H1 (cell line): ENCODE results near the gene TMEM150A. TPM values are rescaled to one million over a fixed set of nuclear protein-coding genes. Genes with fewer than 3 reads are reported as not detected.

ENCODE experiments used
- CTCF ChIA-PET: fragments of 300-600 bp; sonication (Branson Sonifier 250); formaldehyde crosslinking; loops from one replicate; lab custom pipeline; 2021; ENCODE audit not compliant: partially characterized antibody; lab: Charles Lee
- POLR2A ChIA-PET: fragments of 300-600 bp; sonication (Branson Sonifier 250); formaldehyde crosslinking; loops from one replicate; lab custom pipeline; 2021; ENCODE audit warnings: inconsistent platforms; ENCODE audit not compliant: partially characterized antibody; lab: Charles Lee
- DNase-seq, 2 experiments: peaks; one replicate each; pipeline versions ENCODE4 v3.0.0 to v3.0.0-alpha.2; 2010 to 2022; ENCODE audit warnings: low spot score in 2 of 2, low read depth in 1 of 2, mixed read lengths in 1 of 2
- FAIRE-seq: peaks from 2 replicates; lab custom pipeline; 2011; peaks lifted over from hg19 to GRCh38; lab: Jason Lieb, UNC
- H2AFZ ChIP-seq: 2 replicates; pipeline ENCODE4 v1.8.1; 2012; ENCODE audit warnings: low read length, inconsistent platforms
- H2AK5ac ChIP-seq: 2 replicates; pipeline ENCODE4 v1.6.1; 2013; ENCODE audit warnings: low read depth, low read length
- H2BK120ac ChIP-seq: replicated peaks from 2 replicates; pipeline ENCODE3; 2013; ENCODE audit warnings: low read depth, low read length, inconsistent platforms
- H2BK12ac ChIP-seq: 2 replicates; pipeline ENCODE4 v1.6.1; 2013; ENCODE audit warnings: low read depth, low read length
- H2BK15ac ChIP-seq: 2 replicates; pipeline ENCODE4 v1.6.1; 2013; ENCODE audit warnings: low read length
- H2BK20ac ChIP-seq: 2 replicates; pipeline ENCODE4 v1.6.1; 2013; ENCODE audit warnings: low read length
- H2BK5ac ChIP-seq: 2 replicates; pipeline ENCODE4 v1.6.1; 2013; ENCODE audit warnings: low read depth, low read length
- H3K14ac ChIP-seq: 2 replicates; pipeline ENCODE4 v1.6.1; 2013; ENCODE audit warnings: inconsistent platforms; ENCODE audit not compliant: insufficient read length
- H3K18ac ChIP-seq: 2 replicates; pipeline ENCODE4 v1.6.1; 2013; ENCODE audit warnings: low read length; ENCODE audit errors: extremely low read depth
- H3K23ac ChIP-seq: 2 replicates; pipeline ENCODE4 v1.6.1; 2013; ENCODE audit warnings: inconsistent platforms; ENCODE audit not compliant: insufficient read length
- H3K23me2 ChIP-seq: 2 replicates; pipeline ENCODE4 v1.6.1; 2013; ENCODE audit warnings: low read depth, low read length
- H3K27ac ChIP-seq: 2 replicates; pipeline ENCODE4 v1.6.1; 2011; ENCODE audit warnings: low read depth, low read length, inconsistent platforms
- H3K27me3 ChIP-seq, 4 experiments: replicated peaks in 1 of 4; 1 replicate in 1 of 4; 2 replicates in 3 of 4; pipeline versions ENCODE4 v1.6.1 to v1.8.1; 2011 to 2013; ENCODE audit warnings: low read length in 3 of 4, mild to moderate bottlenecking in 3 of 4, inconsistent platforms in 2 of 4, mixed read lengths in 2 of 4, moderate library complexity in 1 of 4; ENCODE audit not compliant: control insufficient read depth in 3 of 4, insufficient read depth in 3 of 4; ENCODE audit errors: extremely low read depth in 1 of 4
- H3K36me3 ChIP-seq, 4 experiments: 2 replicates each; pipeline versions ENCODE4 v1.6.1 to v1.8.1; 2011 to 2013; ENCODE audit warnings: mild to moderate bottlenecking in 4 of 4, low read length in 3 of 4, moderate library complexity in 2 of 4, control low read depth in 1 of 4, inconsistent platforms in 1 of 4; ENCODE audit not compliant: insufficient read depth in 4 of 4, control insufficient read depth in 2 of 4
- H3K4ac ChIP-seq: replicated peaks from 2 replicates; pipeline ENCODE3; 2013; ENCODE audit warnings: low read length, low read depth, mixed read lengths, inconsistent platforms; ENCODE audit not compliant: insufficient read length
- H3K4me1 ChIP-seq, 4 experiments: replicated peaks in 1 of 4; 1 replicate in 1 of 4; 2 replicates in 3 of 4; pipeline versions ENCODE4 v1.6.1 to v1.8.1; 2011 to 2013; ENCODE audit warnings: low read length in 3 of 4, inconsistent platforms in 2 of 4, mixed read lengths in 1 of 4; ENCODE audit not compliant: insufficient read depth in 4 of 4, control insufficient read depth in 3 of 4
- H3K4me2 ChIP-seq, 2 experiments: 2 replicates each; pipeline versions ENCODE4 v1.6.1 to v1.8.1; 2011 to 2013; ENCODE audit warnings: low read depth in 2 of 2, low read length in 2 of 2, control low read depth in 1 of 2, inconsistent platforms in 1 of 2, mild to moderate bottlenecking in 1 of 2; ENCODE audit not compliant: insufficient read depth in 1 of 2
- H3K4me3 ChIP-seq, 4 experiments: fragments of 200-600, 300-600 bp in 1 of 4; sonication (generic), shearing (Covaris generic), sonication (Bioruptor Twin) in 1 of 4; 2 replicates each; pipeline versions ENCODE4 v1.5.1 to v1.8.1; 2011 to 2016; ENCODE audit warnings: low read length in 4 of 4, low read depth in 3 of 4, control low read depth in 2 of 4, inconsistent platforms in 2 of 4, mild to moderate bottlenecking in 2 of 4, mixed read lengths in 1 of 4, moderate library complexity in 1 of 4; ENCODE audit not compliant: insufficient read depth in 2 of 4; ENCODE audit errors: extremely low read depth in 1 of 4
- H3K56ac ChIP-seq: replicated peaks from 2 replicates; pipeline ENCODE3; 2013; ENCODE audit warnings: low read depth, mild to moderate bottlenecking, mixed read lengths, low read length, inconsistent platforms; ENCODE audit not compliant: insufficient read length
- H3K79me1 ChIP-seq: 2 replicates; pipeline ENCODE4 v1.6.1; 2013; ENCODE audit warnings: low read depth, low read length, control low read depth
- H3K79me2 ChIP-seq, 2 experiments: 2 replicates each; pipeline versions ENCODE4 v1.6.1 to v1.8.1; 2012 to 2013; ENCODE audit warnings: low read length in 2 of 2, mild to moderate bottlenecking in 2 of 2, inconsistent platforms in 1 of 2; ENCODE audit not compliant: insufficient read depth in 2 of 2, control insufficient read depth in 1 of 2
- H3K9ac ChIP-seq, 4 experiments: replicated peaks in 1 of 4; 1 replicate in 1 of 4; 2 replicates in 3 of 4; pipeline versions ENCODE4 v1.6.1 to v1.8.1; 2011 to 2013; ENCODE audit warnings: low read depth in 3 of 4, low read length in 3 of 4, control low read depth in 2 of 4, mild to moderate bottlenecking in 2 of 4, moderate library complexity in 2 of 4, inconsistent platforms in 1 of 4; ENCODE audit errors: extremely low read depth in 1 of 4
- H3K9me3 ChIP-seq, 2 experiments: 2 replicates each; pipeline versions ENCODE4 v1.6.1 to v1.8.1; 2012 to 2013; ENCODE audit warnings: mild to moderate bottlenecking in 2 of 2, moderate library complexity in 2 of 2, control low read depth in 1 of 2, inconsistent platforms in 1 of 2, low read depth in 1 of 2, low read length in 1 of 2, mixed read lengths in 1 of 2; ENCODE audit not compliant: insufficient read depth in 2 of 2
- H4K20me1 ChIP-seq, 2 experiments: replicated peaks in 1 of 2; 2 replicates each; pipeline versions ENCODE3 to v1.8.1; 2011 to 2013; ENCODE audit warnings: inconsistent platforms in 2 of 2, low read length in 2 of 2, mild to moderate bottlenecking in 1 of 2; ENCODE audit not compliant: insufficient read depth in 2 of 2, control insufficient read depth in 1 of 2
- H4K5ac ChIP-seq: 2 replicates; pipeline ENCODE4 v1.6.1; 2013; ENCODE audit warnings: low read length, low read depth, mixed read lengths, inconsistent platforms; ENCODE audit not compliant: insufficient read length
- H4K8ac ChIP-seq: 2 replicates; pipeline ENCODE4 v1.8.0; 2013; ENCODE audit warnings: mild to moderate bottlenecking, moderate library complexity, low read length, inconsistent platforms; ENCODE audit not compliant: insufficient read depth; ENCODE audit errors: extremely low read depth
- H4K91ac ChIP-seq: replicated peaks from 2 replicates; pipeline ENCODE3; 2013; ENCODE audit warnings: low read length, mixed read lengths, inconsistent platforms; ENCODE audit not compliant: insufficient read length
- CBX8 ChIP-seq: fragments of 300-800, 300-1000 bp; sonication (generic); IDR thresholded peaks from 2 replicates; pipeline ENCODE4 v1.7.1; 2016; ENCODE audit warnings: low read depth, low read length, borderline replicate concordance
- CHD1 ChIP-seq: IDR thresholded peaks from 2 replicates; pipeline ENCODE4 v1.6.1; 2012; ENCODE audit warnings: low read depth, low read length, improper control_type of control experiment
- EP300 ChIP-seq, 2 experiments: IDR thresholded peaks; 1 replicate in 1 of 2; 2 replicates in 1 of 2; pipeline ENCODE4 v1.6.1; 2011 to 2012; ENCODE audit warnings: low read depth in 2 of 2, low read length in 2 of 2, mild to moderate bottlenecking in 2 of 2, borderline replicate concordance in 1 of 2, inconsistent platforms in 1 of 2, moderate library complexity in 1 of 2
- JUN ChIP-seq: IDR thresholded peaks from 2 replicates; pipeline ENCODE4 v1.6.1; 2011; ENCODE audit warnings: low read depth, mild to moderate bottlenecking, improper control_type of control experiment, low read length
- KDM1A ChIP-seq: fragments of 200-600, 300-600 bp; sonication (generic); IDR thresholded peaks from 2 replicates; pipeline ENCODE4 v1.7.1; 2016; ENCODE audit warnings: mild to moderate bottlenecking, low read length, borderline replicate concordance
- KDM4A ChIP-seq: IDR thresholded peaks from one replicate; pipeline ENCODE4 v1.7.1; 2012; ENCODE audit warnings: low read depth, mild to moderate bottlenecking, moderate library complexity, low read length, inconsistent platforms; ENCODE audit not compliant: severe bottlenecking
- RFX5 ChIP-seq: IDR thresholded peaks from 2 replicates; pipeline ENCODE4 v1.6.1; 2011; ENCODE audit warnings: low read depth, low read length, improper control_type of control experiment, borderline replicate concordance
- SIX5 ChIP-seq: IDR thresholded peaks from 2 replicates; pipeline ENCODE4 v1.6.1; 2011; ENCODE audit warnings: mild to moderate bottlenecking, low read depth, low read length
- SP1 ChIP-seq: IDR thresholded peaks from 2 replicates; pipeline ENCODE4 v1.6.1; 2011; ENCODE audit warnings: low read depth, low read length
- SUZ12 ChIP-seq: fragments of 200-600 bp; sonication (generic); IDR thresholded peaks from 2 replicates; pipeline ENCODE4 v1.6.1; 2012; ENCODE audit warnings: mild to moderate bottlenecking, inconsistent platforms, low read length, moderate library complexity, mixed read lengths
- TBP ChIP-seq: IDR thresholded peaks from 2 replicates; pipeline ENCODE4 v1.6.1; 2011; ENCODE audit warnings: low read depth, low read length, improper control_type of control experiment
- TCF12 ChIP-seq: IDR thresholded peaks from 2 replicates; pipeline ENCODE4 v1.6.1; 2011; ENCODE audit warnings: low read depth, mild to moderate bottlenecking, low read length
- USF2 ChIP-seq: IDR thresholded peaks from 2 replicates; pipeline ENCODE4 v1.6.1; 2011; ENCODE audit warnings: low read length, improper control_type of control experiment
- ZNF274 ChIP-seq: IDR thresholded peaks from 2 replicates; pipeline ENCODE4 v1.7.0; 2012; ENCODE audit warnings: low read length, borderline replicate concordance; ENCODE audit errors: extremely low read depth
- WGBS, 2 experiments: shearing (Covaris generic) in 1 of 2; methylation state at CpG; one replicate each; pipeline versions ENCODE4 v1.1.6 to v1.1.7; 2013 to 2015; ENCODE audit warnings: low lambda C conversion rate in 2 of 2, mixed read lengths in 2 of 2, inconsistent platforms in 1 of 2, low coverage in 1 of 2, missing lambda C conversion rate in 1 of 2; ENCODE audit not compliant: insufficient replicate concordance in 2 of 2, insufficient coverage in 1 of 2, insufficient read length in 1 of 2; ENCODE audit errors: extremely low coverage in 1 of 2, missing lambda C conversion rate in 1 of 2; 5-methylcytosine and 5-hydroxymethylcytosine counted together
- polyA plus RNA-seq, 7 experiments: library from polyadenylated mRNA; depleted of rRNA in 3 of 7; stranded (reverse) in 5 of 7; unstranded in 2 of 7; fragments of >200 nt in 5 of 7; fragments of 200-250 nt in 2 of 7; gene quantifications; 1 replicate in 5 of 7; 2 replicates in 1 of 7; 4 replicates in 1 of 7; pipeline versions ENCODE4 v1.2.1 to v1.2.3, GENCODE V29; 2011 to 2013; ENCODE audit warnings: missing spikeins in 2 of 7, mixed read lengths in 2 of 7
- total RNA-seq: library from RNA; stranded (reverse); fragmentation: NEBNext Ultra II Directional; extraction: Animal tissue kit (Norgen Biotek cat#: 25700); gene quantifications from 2 replicates; pipeline ENCODE4 v1.2.1, GENCODE V29; 2021

The TMEM150A gene
- total and polyA plus RNA-seq, 2 of the 8 experiments (the other 6 are each of a cell fraction or from before 2014, with no cell fraction given) = 19.8 to 29.9 TPM

DNA sequence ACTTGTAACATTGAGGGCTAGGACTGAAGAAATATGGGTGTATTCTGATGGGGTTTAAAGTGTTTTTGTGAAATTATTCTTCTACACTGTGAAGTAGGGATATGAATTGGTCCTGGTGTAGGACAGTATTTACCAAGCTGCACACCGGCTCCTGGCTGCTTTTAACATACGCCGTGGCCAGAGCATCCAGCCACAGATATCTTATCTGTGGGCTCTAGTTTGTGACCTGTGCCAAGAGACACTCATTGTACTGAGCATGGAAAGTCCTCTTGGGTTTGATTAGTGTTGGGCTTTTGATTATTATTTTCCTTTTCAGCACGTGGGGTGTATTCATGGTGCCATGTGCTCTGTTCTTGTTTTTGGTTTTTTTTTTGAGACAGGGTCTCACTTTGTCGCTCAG is 21.5 kb upstream of the TMEM150A start:
- no peak overlapping the region for H3K27ac ChIP-seq
- peaks cover 0 to 10% of the 10 kb centered on the region in 2 experiments for H4K20me1 ChIP-seq
- H2AK5ac ChIP-seq = no peak overlapping the region
- H3K27me3 ChIP-seq = no peaks in the 10 kb centered on the region
- no peak overlapping the region for H2BK20ac ChIP-seq
- no peak overlapping the region for H4K8ac ChIP-seq
- ChIA-PET POLR2A (no interaction called here), CTCF (no interaction called here)
- no peak overlapping the region for H3K56ac ChIP-seq
- no peak overlapping the region for H4K91ac ChIP-seq
- H3K23me2 ChIP-seq = no peaks in the 10 kb centered on the region
- no peak overlapping the region for H3K18ac ChIP-seq
- H2BK12ac ChIP-seq = no peak overlapping the region
- H3K4me3 ChIP-seq = no peak overlapping the region
- no peak overlapping the region for H2BK5ac ChIP-seq
- no peak overlapping the region for H2BK120ac ChIP-seq
- no peak overlapping the region for H4K5ac ChIP-seq
- H3K4me1 ChIP-seq = no peaks in the 10 kb centered on the region
- no peak overlapping the region for H3K9ac ChIP-seq
- peaks cover 0 to 8% of the 10 kb centered on the region in 2 experiments; a peak in 2 of 4 replicates for H3K79me2 ChIP-seq
- no peak overlapping the region for H3K23ac ChIP-seq
- H3K4ac ChIP-seq = no peak overlapping the region
- no peak overlapping the region for H2BK15ac ChIP-seq
- H3K79me1 ChIP-seq = no peaks in the 10 kb centered on the region; the same call in 1 of the 2 replicates
- DNase-seq = no peak
- H3K4me2 ChIP-seq = no peak overlapping the region
- no peak for FAIRE-seq
- no peak overlapping the region for H2AFZ ChIP-seq
- no peak overlapping the region for H3K14ac ChIP-seq
- WGBS, 2 experiments = 91% methylated on average over 5 of the region's 5 CpGs; no CpG with 5 or more reads in 1 of the 2 experiments
- H3K36me3 ChIP-seq = peaks cover 37 to 89% (median 59%) of the 10 kb centered on the region in 4 experiments
- H3K9me3 ChIP-seq = no peaks in the 10 kb centered on the region
- TF ChIP-seq JUN (no peak), USF2 (no peak), KDM1A (no peak), RFX5 (no peak), CBX8 (no peak), SIX5 (no peak), TCF12 (no peak), SP1 (no peak), ZNF274 (no peak), EP300 (IDR thresholded peaks at IDR 0.05; ENCODE audit: borderline replicate concordance in 1 of 2, low read depth in 2 of 2, low read length in 2 of 2) (no peak), CHD1 (no peak), KDM4A (no peak), SUZ12 (no peak), TBP (no peak)
